ENCODE data around the gene KCNJ1. TPM values are rescaled to one million over a fixed set of nuclear protein-coding genes. Genes with fewer than 3 reads are reported as not detected.

KCNJ1 gene
- total RNA-seq, 4 donors from 2014 or later: not detected

DNA sequence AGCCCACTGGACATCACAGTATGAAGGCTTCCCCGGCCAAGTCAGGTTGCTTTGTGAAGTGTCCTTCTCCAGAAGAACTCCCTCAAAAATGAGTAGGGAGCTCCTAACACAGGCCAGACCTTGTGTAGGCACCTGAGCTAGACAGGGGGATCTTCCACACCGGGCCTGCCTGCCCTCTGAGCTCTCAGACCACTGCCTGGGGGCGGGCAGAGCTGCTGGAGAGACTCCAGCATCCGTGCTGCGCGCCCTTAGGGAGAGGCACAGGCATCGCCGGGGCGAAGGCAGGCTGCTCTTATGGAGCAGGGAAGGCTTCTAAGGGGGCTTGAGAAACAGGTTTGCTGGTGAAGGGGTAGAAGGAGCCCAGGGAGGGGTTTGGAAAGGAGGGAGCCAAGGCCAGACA, 28.4 kb upstream of the KCNJ1 start:
- H3K4me1 ChIP-seq: peaks cover 0 to 8% of the 10 kb centered on the region in 2 donors
- H3K27me3 ChIP-seq: no peaks in the 10 kb centered on the region
- H3K9me3 ChIP-seq: no peaks in the 10 kb centered on the region
- H3K4me3 ChIP-seq: no peak overlapping the region
- DNase-seq: no peak
- no peak for TF ChIP-seq POLR2A (IDR thresholded peaks at IDR 0.05)
- TF ChIP-seq, protein P1, sequence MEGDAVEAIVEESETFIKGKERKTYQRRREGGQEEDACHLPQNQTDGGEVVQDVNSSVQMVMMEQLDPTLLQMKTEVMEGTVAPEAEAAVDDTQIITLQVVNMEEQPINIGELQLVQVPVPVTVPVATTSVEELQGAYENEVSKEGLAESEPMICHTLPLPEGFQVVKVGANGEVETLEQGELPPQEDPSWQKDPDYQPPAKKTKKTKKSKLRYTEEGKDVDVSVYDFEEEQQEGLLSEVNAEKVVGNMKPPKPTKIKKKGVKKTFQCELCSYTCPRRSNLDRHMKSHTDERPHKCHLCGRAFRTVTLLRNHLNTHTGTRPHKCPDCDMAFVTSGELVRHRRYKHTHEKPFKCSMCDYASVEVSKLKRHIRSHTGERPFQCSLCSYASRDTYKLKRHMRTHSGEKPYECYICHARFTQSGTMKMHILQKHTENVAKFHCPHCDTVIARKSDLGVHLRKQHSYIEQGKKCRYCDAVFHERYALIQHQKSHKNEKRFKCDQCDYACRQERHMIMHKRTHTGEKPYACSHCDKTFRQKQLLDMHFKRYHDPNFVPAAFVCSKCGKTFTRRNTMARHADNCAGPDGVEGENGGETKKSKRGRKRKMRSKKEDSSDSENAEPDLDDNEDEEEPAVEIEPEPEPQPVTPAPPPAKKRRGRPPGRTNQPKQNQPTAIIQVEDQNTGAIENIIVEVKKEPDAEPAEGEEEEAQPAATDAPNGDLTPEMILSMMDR (IDR thresholded peaks at IDR 0.05): no peak
- no peak overlapping the region for H3K27ac ChIP-seq
- intact Hi-C loops (cut with DNase I; ENCODE audit: low total_unique reads): no loop called here
- H3K36me3 ChIP-seq: no peaks in the 10 kb centered on the region

DNA sequence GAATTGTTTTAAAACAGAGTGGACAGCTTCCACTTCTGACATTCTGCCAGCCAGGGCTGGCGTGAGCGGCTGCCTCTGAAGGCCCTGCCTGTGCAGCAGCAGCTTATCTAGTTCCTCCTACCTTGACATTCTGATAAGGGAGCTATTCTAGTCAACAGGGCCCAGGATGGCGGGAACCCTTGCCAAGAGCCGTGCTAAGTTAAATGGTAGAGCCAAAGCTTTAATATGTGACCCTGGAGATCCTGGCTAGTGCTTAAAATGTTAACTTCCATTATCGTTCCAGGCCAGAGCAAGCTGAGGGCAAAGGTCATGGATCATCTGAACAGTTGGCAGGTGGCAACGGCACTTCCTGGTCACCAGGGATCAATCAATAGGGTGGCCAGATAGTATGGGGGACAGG, 27.6 kb upstream of the KCNJ1 start:
- Histone ChIP-seq H3K4me1 (peaks cover 0 to 12% of the 10 kb centered on the region in 2 donors), H3K9me3 (no peaks in the 10 kb centered on the region), H3K4me3 (no peak overlapping the region), H3K27ac (no peak overlapping the region), H3K27me3 (no peaks in the 10 kb centered on the region), H3K36me3 (no peaks in the 10 kb centered on the region)
- no peak for DNase-seq
- intact Hi-C loops (cut with DNase I; ENCODE audit: low total_unique reads): no loop called here
- TF ChIP-seq POLR2A (IDR thresholded peaks at IDR 0.05): no peak
- TF ChIP-seq, protein P1 (IDR thresholded peaks at IDR 0.05): no peak

DNA sequence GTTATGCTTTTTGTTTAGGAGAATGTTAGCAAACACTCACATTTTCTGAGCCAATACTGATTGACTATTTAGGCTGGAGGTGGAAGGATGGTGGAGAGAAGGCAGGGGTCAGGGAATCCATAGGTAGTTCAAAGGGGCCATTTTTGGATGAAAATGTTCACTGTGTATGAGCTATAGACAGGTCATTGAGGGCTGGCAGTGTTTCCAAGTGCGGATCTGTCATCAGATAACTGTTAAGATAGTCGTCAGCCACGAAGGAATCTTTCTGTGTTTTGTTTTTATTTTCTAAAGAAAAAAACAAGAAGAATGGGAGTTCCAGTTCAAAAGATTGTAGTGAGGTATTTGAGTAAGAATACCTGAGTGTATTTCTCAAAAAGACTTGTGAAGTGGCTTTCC, 27.2 kb upstream of the KCNJ1 start:
- no peak overlapping the region for H3K4me3 ChIP-seq
- peaks cover 0 to 12% of the 10 kb centered on the region in 2 donors for H3K4me1 ChIP-seq
- no peaks in the 10 kb centered on the region for H3K36me3 ChIP-seq
- intact Hi-C loops (cut with DNase I; ENCODE audit: low total_unique reads): no loop called here
- H3K27me3 ChIP-seq: no peaks in the 10 kb centered on the region
- TF ChIP-seq POLR2A (IDR thresholded peaks at IDR 0.05): no peak
- TF ChIP-seq, protein P1 (IDR thresholded peaks at IDR 0.05): no peak
- no peaks in the 10 kb centered on the region for H3K9me3 ChIP-seq
- no peak for DNase-seq
- no peak overlapping the region for H3K27ac ChIP-seq

DNA sequence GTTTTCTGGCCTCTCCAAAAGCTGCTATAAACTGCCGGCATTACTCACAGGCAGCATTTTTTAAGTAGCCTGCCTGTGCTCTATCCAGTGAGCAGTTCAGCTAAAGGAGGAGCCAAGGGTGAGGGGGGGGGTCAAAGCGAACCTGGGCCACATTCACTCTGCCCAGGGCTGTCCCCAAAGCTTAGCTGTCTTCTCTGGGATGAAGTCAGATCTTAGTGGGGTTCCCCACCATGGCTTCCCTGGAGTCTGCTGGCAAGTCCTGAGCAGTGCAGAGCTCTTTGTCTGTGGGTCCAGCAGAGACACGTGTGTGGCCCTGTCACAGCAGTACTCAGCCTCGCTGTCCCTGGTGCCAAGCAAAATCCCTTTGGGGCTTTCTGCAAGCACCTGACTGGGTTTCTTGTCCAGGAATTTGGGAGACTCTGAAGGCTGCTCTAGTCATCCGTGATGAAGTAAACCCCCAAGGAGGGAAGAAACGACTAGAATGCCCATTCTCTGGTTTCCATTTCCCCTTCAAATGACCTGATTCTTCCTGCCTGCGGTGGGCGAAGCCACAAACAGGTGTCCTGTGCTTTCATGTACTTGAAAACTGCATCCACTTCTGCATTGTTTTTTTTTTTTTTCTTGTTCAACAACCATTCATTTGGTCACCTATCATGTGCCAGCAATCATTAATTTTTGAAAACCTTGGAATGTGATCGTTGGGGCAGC, 26.6 kb upstream of the KCNJ1 start:
- Histone ChIP-seq H3K4me3 (no peak overlapping the region), H3K27me3 (no peaks in the 10 kb centered on the region), H3K27ac (no peak overlapping the region), H3K9me3 (no peaks in the 10 kb centered on the region), H3K4me1 (peaks cover 0 to 12% of the 10 kb centered on the region in 2 donors), H3K36me3 (no peaks in the 10 kb centered on the region)
- DNase-seq: no peak
- TF ChIP-seq, protein P1 (IDR thresholded peaks at IDR 0.05): no peak
- no peak for TF ChIP-seq POLR2A (IDR thresholded peaks at IDR 0.05)
- intact Hi-C loops (cut with DNase I; ENCODE audit: low total_unique reads): no loop called here

DNA sequence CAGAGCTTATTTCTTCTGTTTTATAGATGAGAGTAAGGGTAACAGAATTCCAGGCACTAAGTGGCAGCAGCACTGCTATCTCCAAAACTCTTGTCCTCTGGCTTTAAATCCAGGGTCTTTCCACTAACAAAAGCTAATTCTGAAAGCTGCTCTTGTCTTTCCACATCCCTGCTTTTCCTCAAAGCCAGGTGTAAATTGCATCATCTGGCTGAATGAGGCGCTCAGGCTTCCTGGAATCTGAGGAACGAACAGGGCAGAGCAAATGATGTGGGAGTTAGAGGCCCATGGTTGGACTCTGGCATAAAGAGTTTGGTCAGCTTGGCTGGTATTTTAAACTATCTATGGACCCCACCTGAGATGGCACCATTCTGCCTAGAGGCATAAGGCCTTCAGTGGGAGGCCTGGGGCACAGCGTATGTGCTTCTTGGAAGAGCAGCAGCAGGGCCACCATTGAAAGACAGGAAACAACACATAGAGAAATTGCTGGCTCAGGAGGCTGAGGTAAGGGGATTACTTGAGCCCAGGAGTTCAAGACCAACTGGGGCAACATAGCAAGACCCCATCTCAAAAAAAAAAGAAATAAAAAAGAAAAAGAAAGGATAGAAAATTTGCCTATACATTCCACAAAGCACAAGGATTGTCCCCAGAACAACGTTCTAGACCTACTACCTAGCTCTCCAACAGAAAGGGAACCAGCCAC, 25.9 kb upstream of the KCNJ1 start:
- Histone ChIP-seq H3K27ac (no peak overlapping the region), H3K4me3 (no peak overlapping the region), H3K4me1 (peaks cover 0 to 12% of the 10 kb centered on the region in 2 donors), H3K27me3 (no peaks in the 10 kb centered on the region), H3K9me3 (no peaks in the 10 kb centered on the region), H3K36me3 (no peaks in the 10 kb centered on the region)
- no peak for DNase-seq
- TF ChIP-seq, protein P1 (IDR thresholded peaks at IDR 0.05): no peak
- TF ChIP-seq POLR2A (IDR thresholded peaks at IDR 0.05): no peak
- intact Hi-C loops (cut with DNase I; ENCODE audit: low total_unique reads): no loop called here
